Stimulated activated CD4-positive, alpha-beta T cell treated with anti-CD3 and anti-CD28 coated beads, Interleukin-2, amount 100 ng/mL, for 4 hours (primary cell): ENCODE data around the gene SLC7A11.

Source experiments
- DNase-seq: peaks from one replicate; pipeline ENCODE4 v3.0.0-alpha.2; 2020; ENCODE audit warnings: low read depth

SLC7A11 gene

DNA sequence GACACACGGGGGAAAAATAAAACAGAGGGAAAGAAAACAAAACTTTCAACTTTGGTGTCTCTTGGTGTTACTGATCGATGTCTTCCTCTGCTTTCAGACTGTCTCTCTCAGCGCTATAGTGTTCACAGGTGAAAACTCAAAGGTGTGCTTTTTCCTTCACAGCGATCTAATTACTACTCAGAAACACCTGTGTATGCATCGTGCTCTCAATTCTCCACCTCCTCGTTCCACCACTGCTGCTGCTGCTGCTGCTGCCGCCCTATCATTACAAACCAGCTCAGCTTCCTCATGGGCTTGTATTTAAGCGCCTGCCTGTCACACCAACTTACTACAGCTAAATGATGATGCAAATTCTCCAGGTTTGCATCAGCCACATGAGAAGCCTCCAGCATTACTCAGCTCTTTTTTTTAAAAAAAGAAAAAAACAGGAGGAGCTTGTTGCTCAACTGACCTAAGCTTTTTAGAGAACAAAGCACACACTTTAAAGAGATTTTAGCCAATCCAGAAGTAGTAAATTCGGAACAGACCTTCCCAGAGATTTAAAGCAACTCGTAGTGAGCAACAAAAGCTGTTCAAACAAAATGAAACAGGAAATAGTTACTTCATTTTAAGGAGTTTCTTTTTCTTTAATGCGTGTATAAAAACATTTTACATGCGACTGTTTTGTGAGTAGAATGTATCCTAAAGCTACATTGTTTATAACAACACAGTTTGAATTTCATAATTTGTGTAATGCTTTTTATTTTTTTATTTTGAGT is at the start of gene SLC7A11:
SLC7A11 (minus strand) TSS at position 274 of the 758 bp plus-strand sequence. CDS start 280 bp downstream, outside the sequence.
- peak; percentile 23 for DNase-seq

DNA sequence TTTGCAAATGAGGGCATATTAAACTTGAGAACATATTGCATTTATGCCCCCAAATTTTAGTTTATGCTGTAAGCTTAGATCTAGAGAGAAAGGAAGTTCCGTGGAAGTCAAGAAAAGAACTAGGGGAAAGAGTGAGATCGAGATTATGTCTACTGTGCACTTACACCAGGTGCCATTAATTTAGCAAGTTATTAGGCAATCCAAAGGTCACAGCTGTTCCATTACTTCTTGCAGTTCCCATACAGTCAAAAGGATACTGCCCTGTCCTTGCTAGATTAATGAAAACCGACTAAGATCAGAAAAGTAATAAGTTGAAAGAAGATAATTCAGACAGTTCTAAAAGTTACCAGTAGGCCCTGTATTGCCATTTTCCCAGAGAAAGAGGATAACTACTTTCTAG is 49.3 kb upstream of the SLC7A11 start:
- no peak for DNase-seq

DNA sequence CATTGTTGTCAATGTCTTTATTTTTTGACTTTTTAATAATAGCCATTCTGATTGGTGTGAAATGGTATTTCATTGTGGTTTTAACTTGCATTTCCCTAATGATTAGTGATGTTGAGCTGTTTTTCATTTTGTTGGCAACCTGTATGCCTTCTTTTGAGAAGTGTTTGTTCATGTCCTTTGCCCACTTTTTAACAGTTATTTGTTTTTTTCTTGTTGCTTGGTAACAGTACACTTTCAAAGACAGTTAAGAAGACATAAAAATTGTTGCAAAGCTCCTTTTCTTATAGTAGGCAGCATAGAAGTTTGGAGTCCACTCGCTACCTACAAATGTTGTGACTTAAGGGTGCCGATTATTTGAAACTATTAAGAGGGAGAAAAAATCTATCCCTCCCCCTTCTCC is 48.7 kb upstream of the SLC7A11 start:
- DNase-seq = no peak

- DNase-seq = no peak
These were observed 37.1 kb upstream of the SLC7A11 start for GRCh38 chr4:138279286-138279685.

DNA sequence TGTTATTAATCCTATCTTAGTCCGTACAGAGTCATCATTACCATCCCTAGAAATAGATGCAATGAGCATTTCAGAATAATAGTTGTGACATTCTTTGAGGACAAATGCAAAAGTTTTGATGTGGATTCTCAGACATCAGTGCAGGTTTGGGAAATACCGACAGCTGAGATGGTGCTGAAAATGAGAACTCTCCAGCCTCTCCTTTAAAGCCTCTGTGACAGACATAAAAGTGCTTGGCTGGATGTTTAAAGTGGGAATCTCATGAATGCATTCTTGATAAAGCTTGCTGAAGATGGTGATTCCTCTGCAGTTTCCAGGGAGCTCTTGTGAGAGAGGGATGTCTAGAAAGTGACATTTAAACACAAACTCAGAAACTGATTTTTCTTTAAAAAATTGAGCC is 35.0 kb upstream of the SLC7A11 start:
- no peak for DNase-seq

DNA sequence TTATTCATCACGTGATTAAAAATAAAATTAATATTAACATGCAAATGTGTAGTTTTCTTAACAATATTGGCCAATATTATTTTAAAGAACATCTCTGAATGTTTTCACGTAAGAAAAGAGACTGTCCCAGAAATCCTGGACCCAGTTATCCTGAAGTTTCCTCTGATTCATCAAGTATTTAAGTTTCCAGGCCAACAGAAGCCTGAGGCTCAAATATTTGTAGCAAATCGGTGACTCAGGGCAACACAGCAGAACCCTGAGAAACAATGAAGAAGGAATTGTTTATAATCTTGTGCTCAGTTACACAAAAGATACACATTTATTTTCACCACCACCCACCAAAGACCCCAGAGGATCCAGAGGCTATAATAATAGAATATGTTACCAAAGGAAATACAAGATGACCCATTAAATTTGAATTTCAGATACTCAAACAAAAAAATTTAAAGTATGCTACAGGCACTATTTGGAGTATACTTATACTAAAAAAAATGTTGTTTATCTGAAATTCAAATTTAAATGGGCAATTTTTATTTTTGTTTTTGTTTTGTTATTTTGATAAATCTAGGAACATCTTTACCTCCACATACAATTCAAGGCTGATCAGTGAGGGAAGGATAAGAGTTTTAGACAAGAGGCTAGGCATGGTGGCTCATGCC is 33.9 kb upstream of the SLC7A11 start:
- no peak for DNase-seq

DNA sequence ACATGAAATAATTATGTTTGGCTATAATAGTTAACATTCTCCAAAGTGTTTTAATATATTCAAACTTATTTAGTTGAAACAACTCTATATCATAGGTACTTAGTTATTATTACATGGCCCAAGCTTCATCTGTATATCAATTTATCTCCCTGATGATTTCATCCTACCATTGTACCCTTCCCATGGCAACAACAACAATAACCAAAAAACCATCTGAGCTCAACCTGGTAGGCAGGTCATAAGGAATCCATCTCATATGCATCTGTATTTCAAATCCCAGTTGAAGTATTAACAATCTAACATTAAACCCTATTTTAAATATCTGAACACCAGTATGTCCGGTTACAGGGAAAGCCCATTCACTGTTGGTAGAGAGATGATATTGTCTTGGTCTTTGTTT is 33.1 kb upstream of the SLC7A11 start:
- no peak for DNase-seq

- no peak for DNase-seq
These were observed 27.0 kb upstream of the SLC7A11 start for GRCh38 chr4:138269175-138269574.

DNA sequence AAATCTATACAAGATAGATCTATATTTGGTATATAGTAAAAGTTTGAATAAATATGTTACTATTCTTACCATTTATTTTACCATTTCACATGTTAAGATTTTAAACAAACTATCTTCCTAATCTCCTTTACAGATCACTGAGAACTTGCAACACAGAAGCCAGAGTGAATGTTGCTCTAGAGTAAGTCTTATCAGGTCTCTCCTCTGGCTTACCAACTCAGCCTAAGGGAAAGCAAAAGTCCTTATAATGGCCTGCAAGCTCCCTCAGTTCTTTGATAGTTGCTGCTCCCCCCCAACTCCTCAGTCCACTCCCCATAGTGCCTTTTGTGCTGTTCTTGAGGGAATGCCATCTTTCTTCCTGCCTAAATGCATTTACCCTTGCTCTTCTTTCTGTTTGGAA is 25.7 kb upstream of the SLC7A11 start:
- no peak for DNase-seq

DNA sequence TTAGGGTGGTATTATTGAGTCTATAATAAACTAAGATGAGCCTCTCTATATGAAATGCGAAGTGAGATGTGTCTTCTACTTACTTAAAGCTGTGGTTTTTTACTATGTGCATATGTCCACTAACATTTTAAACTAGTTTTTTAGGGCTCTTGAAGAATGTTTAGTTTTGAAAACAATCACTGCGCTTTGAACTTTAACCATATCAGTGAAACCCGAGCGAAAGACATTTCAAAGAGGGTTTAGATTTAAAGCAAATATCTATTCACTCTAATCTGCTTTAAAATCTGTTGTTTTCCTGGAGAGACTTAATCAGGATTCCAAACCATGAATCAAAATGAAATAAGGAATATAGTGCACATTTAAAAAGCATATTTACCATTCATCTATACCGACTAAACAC is 24.8 kb upstream of the SLC7A11 start:
- DNase-seq = no peak

- DNase-seq = no peak
These were observed 21.2 kb upstream of the SLC7A11 start for GRCh38 chr4:138263247-138263816.

GRCh38 chr4:138262469-138262868 is 20.3 kb upstream of the SLC7A11 start:
- no peak for DNase-seq

DNA sequence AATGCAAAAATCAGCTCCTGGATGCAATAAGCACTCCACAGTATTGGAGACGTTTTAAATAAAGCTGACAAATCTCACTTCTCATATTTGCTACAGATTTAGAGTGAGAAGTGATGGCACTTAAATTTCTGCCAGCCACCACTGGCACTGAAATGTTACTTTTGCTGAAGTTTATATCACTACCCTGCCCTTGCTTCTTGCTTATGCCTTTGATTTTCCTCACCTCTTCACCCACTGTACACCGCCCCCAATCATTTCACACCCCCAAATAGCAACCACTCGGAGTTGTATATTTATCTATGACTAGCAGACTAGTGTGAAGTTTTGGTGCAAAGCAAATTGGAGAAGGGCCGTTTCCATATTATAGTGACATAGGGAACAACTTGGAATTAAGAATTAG is 19.9 kb upstream of the SLC7A11 start:
- DNase-seq = no peak

DNA sequence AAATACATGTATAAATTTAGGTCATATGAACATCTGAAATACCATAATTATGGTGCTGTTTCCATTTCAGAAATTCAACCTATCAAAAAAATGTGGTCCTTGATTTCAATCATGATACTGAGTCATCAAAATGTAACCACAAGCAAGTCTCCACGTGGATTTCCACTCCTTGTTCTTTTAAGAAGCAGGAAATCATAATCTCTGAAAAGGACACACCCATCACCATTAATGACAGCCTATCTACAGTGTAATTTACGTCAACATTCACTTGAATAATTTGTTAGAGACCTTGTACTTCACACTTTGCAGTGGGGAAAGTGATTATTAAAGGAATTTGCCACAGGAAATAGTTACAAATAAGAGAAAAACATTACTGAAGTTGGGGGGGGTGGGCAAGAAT is 17.7 kb upstream of the SLC7A11 start:
- DNase-seq = no peak

- DNase-seq = no peak
These were observed 17.1 kb upstream of the SLC7A11 start for GRCh38 chr4:138259271-138259670.

GRCh38 chr4:138256608-138257007 is 14.5 kb upstream of the SLC7A11 start:
- DNase-seq = no peak

- no peak for DNase-seq
These were observed 13.9 kb upstream of the SLC7A11 start for GRCh38 chr4:138255917-138256597.

GRCh38 chr4:138252551-138252950 is 10.4 kb upstream of the SLC7A11 start:
- no peak for DNase-seq

- no peak for DNase-seq
These were observed 9.8 kb upstream of the SLC7A11 start for GRCh38 chr4:138251938-138252337.

- DNase-seq = no peak
These were observed 7.0 kb upstream of the SLC7A11 start for GRCh38 chr4:138249132-138249531.

DNA sequence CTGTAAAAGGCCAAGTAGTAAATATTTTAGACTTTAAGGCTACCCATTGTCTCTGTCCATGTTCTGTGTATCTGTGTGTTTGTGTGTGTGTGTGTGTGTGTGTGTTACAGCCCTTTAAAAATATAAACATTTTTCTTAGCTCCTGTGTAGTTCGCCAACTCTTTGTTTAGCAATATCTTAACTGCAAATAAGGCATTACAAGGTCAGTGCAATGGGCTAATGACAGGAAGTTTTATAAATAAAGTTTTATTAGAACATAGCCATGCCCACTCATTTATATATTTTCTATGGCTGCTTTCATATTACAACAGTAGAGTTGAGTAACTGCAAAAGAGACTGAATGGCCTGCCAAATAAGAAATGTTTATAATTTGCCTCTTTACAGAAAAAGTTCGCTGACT is 5.9 kb upstream of the SLC7A11 start:
- DNase-seq = no peak

GRCh38 chr4:138247643-138248042 is 5.5 kb upstream of the SLC7A11 start:
- no peak for DNase-seq

GRCh38 chr4:138243369-138243768 is 1.2 kb upstream of the SLC7A11 start:
- no peak for DNase-seq
